ENCODE results near the gene TMEM145. TPM values are rescaled to one million over a fixed set of nuclear protein-coding genes. Genes with fewer than 3 reads are reported as not detected.
A peak's percentile ranks its signal among the peaks of the same experiment; 100 is the strongest.

Gene TMEM145
- polyA plus RNA-seq, 1 donor = 0.41 TPM

- no peak for DNase-seq
These were observed 23.0 kb upstream of the TMEM145 start for GRCh38 chr19:42290136-42290522.

- DNase-seq = no peak
These were observed 22.3 kb upstream of the TMEM145 start for GRCh38 chr19:42290523-42291434.

GRCh38 chr19:42291435-42291810 lies 21.7 kb upstream of the TMEM145 start:
- no peak for DNase-seq

GRCh38 chr19:42292042-42292960 lies 20.8 kb upstream of the TMEM145 start:
- DNase-seq = no peak

- DNase-seq = no peak
These were observed 20.1 kb upstream of the TMEM145 start for GRCh38 chr19:42292963-42293362.

GRCh38 chr19:42293540-42293939 lies 19.6 kb upstream of the TMEM145 start:
- no peak for DNase-seq

GRCh38 chr19:42293948-42294347 lies 19.2 kb upstream of the TMEM145 start:
- DNase-seq = no peak

GRCh38 chr19:42294471-42295137 lies 18.5 kb upstream of the TMEM145 start:
- no peak for DNase-seq

GRCh38 chr19:42295342-42295741 lies 17.8 kb upstream of the TMEM145 start:
- no peak for DNase-seq

GRCh38 chr19:42295831-42296525 lies 17.1 kb upstream of the TMEM145 start:
- peak; percentile 65 for DNase-seq

GRCh38 chr19:42297039-42297438 lies 16.1 kb upstream of the TMEM145 start:
- DNase-seq = no peak

GRCh38 chr19:42301646-42302203 lies 11.4 kb upstream of the TMEM145 start, which contains the start of gene PRR19:
Gene PRR19 (plus strand): TSS chr19:42302132. CDS start chr19:42309585, 7,453 bp downstream.
- DNase-seq = no peak

GRCh38 chr19:42303101-42303464 lies 10.0 kb upstream of the TMEM145 start:
- no peak for DNase-seq

GRCh38 chr19:42303876-42304275 lies 9.2 kb upstream of the TMEM145 start:
- no peak for DNase-seq

GRCh38 chr19:42306646-42307045 lies 6.5 kb upstream of the TMEM145 start:
- DNase-seq = no peak

GRCh38 chr19:42309686-42310085 lies 3.4 kb upstream of the TMEM145 start:
- DNase-seq = no peak

- no peak for DNase-seq
These were observed 1.5 kb upstream of the TMEM145 start for GRCh38 chr19:42311657-42312056.

GRCh38 chr19:42312370-42312769 lies 739 bp upstream of the TMEM145 start:
- no peak for DNase-seq

GRCh38 chr19:42313840-42314755 lies 989 bp downstream of the TMEM145 start:
- DNase-seq = no peak

GRCh38 chr19:42315024-42315423 lies 1.9 kb downstream of the TMEM145 start:
- no peak for DNase-seq
